EL (cell line): ENCODE data around the gene DOCK3.
"Not testable (repeated sequence)": the region's sequence is repeated elsewhere in the genome, so short reads cannot be mapped to it uniquely, and the experiment has no call there.

ENCODE experiments used
- DNase-seq: peaks from one replicate; pipeline ENCODE4 v3.0.0-alpha.2; 2016

Gene DOCK3

DNA sequence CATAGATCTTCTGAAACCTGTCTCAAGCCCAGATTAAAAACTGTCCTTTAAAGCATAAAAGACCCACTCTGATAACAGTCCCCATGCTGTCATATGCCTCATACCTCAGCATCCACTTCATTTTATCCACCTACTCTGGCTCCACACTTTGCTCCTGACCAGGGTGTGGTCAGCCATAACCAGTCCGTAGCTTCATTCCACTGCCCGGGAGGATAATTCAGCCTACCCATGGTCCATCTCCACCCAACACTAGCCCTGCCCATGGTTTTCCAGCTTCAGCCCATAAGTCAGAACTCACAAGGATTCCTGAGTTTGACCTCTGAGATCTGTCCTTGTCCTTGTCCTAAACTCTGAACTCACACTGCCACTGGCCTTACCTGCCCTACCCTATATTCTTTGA lies 448.2 kb downstream of the DOCK3 start:
- DNase-seq, result no peak

DNA sequence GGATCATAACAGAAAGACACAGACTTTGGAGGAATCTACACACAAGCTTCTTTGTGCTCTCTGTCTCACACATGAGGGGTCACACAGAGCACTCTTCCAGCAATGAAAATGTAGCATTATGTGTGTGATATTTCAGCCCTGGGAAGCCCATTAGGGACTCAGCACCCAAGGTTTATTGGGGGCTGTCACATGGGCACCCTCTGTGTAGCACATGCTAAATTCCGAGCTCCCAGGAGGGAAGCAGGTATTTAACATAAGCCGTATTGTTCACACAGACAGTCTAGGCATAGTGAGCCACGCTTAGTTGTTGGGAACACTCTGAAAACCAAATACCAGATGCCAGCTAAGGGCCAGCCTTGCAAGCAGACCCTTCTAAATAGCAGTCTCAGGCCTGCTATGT lies 448.8 kb downstream of the DOCK3 start:
- DNase-seq, result no peak

DNA sequence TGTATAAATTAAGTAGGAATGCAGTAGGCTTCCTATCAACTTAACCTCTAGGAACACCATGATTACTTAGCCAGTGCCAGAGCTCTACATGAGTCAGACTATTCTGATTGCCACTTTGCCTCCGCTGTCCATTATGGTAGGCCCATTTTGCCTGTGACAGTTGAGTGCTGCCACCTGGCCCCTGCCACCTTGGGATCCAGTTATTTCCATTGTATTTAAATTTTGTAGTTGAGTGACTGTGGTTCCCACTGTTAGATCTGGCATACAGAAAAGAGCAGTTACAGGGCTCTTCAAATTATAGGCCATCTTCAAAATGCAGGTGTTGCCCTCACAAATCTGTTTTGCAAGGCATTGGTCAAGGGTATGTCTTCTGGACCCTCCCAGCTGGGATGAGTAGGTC lies 456.9 kb downstream of the DOCK3 start:
- not testable (repeated sequence) for DNase-seq

DNA sequence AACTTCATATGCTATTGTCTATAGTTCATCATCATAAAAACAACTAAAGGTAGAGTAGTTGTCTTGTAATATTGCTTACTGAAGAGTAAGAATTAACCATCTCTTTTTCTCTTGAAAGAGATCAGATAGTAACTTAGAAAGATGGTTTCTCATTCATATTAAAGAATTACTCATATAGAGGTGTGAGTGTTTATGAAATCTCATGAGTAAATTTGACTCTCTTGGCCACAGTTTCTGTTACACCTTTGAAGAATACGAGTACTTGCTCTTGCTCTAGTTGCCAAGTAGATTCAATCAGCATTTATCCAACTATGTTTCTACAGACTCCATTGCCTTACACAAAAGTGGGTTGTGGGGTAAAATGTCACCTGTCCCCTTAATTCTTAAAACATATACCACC lies 463.0 kb downstream of the DOCK3 start:
- no peak for DNase-seq

DNA sequence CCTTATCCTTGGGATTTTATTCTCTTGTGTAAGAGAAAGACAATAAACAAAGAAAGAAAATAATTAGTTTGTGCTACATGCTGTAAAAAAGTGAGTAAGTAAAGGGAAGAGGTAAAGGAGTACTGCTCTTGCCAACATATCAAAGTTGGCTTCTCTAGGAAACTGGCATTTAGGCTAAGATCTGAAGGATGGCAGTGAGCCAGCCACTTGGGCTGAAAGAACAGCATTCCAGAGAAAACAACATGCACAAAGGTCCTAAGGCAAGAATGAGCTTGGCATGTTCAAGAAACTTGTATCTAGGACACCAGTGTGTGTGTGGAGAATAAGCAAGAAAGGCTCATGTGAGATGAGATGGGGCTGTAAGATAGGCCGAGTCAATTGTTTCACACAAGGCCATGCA lies 464.9 kb downstream of the DOCK3 start:
- DNase-seq, result no peak

DNA sequence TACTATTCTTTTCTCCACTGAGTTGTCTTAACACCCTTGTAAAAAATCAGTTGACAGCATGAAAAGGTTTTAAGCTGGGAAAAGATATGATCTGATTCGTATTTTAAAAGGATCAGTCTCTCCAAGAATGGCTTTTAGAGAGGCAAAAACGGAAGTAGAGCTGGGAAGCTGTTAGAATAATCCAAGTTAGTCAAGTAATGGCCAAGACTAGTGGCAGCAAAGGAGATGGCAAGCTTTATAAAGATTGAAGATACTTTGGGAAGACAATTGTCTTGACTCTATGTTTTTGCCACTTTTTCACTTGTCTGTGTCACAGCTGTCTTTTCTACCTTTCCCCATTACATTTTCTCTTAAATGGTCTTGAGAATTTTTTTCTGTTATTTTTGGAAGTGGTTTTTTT lies 466.8 kb downstream of the DOCK3 start:
- DNase-seq, result no peak

DNA sequence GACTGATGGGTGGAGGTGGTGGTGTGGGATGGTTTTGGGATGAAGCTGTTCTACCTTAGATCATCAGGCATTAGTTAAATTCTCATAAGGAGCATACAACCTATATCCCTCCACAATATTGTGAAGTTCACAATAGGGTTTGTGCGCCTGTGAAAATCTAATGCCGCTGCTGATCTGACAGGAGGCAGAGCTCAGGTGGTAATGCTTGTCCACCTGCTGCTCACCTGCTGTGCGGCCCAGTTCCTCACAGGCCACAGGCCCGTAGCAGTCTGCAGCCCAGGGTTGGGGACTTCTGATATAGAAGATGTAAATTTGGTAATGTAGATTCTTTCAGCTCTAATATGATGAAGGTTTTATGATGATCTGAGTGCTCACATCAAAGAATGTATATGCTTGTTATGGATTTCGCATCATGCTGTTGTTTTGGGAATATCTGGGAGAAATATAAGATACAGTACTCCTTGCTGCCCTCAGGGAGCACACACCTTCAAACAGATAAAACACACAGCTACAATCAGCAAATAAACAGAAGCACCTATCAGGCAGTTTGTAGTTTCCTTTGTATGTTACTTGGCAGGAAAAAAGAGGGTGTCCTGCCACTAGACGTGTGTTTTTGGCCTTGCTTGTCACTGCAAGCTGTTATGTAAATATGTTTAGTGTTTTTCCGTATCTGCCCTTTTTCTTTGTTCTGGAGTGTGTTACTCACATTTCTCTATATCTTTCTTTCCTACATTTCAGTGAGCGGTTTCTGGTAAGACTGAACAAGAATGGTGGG lies 471.3 kb downstream of the DOCK3 start:
- no peak for DNase-seq

DNA sequence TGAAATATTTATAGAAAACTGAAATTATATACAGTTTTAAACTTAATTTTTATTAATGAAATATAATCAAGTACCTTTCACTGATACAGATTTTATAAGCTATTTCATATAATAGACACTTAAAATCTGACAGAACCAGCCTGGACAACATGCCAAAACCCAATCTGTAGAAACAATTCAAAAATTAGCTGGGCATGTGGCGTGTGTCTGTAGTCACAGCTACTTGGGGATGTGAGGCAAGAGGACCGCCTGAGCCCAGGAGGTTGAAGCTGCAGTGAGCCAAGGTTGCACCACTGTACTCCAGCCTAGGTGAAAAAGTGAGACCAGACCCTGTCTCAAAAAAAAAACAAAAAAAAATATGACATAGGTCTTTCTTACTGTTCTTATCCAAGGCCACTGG lies 472.1 kb downstream of the DOCK3 start:
- no peak for DNase-seq

DNA sequence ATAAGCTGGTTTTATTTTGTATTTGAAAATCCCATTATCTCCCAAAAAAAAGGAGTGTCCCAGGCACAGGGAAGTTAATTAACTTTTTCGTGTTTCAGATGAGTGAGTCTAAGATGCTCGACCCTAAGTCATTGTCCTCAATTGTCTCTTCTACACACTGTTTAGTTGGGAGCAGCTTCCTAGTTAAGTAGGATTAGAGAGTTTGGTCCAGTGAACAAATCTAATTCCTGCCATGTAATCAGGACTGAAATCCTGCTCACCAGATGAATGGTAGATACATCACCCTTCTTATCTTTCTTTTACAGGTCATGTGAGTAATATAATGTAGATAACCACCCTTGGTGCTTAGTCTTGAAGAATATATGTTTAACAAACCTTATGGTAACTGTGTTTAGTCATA lies 481.4 kb downstream of the DOCK3 start:
- no peak for DNase-seq

DNA sequence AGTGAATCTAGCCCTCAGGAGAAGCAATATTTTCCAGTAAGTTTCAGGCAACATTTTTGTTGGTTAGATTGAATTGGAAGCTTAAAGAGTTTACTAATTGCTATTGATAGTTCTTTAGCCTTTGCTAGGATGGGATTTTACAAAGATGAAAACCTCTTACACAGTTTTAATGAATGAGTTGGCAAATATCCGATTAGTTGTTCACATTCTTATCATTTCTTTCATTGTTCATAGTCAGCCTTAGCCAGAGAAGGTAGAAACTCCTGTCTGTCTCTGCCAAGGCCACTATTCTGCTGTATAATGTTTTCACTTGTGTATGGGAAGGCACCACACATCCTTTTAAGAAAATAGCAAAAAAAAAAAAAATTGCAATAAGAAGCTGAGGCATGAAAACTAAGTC lies 488.3 kb downstream of the DOCK3 start:
- DNase-seq, result no peak

DNA sequence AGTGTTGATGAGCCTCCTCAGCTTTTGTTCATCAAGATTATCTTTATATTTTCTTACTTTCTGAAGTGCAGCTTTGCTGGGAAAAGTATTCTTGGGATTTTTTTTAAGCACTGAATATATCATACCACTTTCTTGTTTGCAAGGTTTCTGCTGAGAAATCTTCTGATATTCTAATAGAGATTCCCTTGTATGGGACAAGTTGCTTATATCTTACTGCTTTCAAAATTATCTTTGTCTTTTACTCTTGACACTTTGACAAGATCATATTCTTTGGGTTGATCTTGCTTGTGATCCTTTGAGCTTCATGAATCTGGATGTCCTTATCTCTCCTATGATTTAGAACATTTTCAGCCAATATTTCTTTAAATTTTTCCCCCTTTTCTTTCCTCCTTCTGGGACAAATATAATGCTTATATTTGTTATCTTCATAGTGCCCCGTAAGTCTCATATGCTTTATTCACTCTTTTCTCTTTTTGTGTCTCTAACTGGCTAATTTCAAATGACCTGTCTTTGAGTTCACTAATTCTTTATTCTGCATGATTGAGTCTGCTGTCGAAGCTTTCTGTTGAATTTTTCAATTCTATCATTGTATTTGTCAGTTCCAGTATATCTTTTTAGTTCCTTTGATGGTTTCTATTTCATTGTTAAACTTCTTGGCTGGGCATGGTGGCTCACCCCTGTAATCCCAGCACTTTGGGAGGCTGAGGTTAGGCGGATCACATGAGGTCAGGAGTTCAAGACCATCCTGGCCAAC lies 499.0 kb downstream of the DOCK3 start:
- DNase-seq, result no peak

DNA sequence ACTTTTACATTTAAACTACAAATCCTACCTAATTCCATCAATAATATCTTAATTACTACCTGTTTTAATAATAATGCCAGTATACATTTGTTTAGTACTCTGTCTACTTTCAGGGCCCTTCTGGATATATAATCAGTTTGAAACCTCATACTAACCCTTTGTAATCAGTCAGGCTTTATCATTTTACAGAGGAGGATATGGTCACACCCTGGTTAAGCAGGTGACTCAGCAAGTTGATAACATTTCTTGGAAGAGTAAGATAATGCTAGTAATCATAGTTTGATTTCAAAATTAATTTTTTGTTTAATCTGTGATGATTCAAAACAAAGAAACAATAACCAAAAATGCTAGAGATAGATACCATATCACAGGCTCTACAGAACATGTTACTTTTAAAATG lies 502.2 kb downstream of the DOCK3 start:
- DNase-seq, result no peak

DNA sequence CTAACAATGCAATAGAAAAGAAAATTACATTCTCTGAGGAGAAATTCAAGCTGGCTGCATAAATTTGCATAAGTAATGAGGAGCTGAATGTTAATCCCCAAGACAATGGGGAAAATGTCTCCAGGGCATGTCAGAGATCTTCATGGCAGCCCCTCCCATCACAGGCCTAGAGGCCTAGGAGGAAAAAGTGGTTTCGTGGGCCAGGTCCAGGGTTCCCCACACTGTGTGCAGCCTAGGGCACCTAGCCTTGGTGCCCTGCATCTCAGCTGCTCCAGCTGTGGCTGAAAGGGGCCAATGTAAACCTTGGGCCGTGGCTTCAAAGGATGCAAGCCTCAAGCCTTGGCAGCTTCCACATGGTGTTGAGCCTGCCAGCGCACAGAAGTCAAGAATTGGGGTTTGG lies 511.7 kb downstream of the DOCK3 start:
- DNase-seq, result not testable (repeated sequence)

DNA sequence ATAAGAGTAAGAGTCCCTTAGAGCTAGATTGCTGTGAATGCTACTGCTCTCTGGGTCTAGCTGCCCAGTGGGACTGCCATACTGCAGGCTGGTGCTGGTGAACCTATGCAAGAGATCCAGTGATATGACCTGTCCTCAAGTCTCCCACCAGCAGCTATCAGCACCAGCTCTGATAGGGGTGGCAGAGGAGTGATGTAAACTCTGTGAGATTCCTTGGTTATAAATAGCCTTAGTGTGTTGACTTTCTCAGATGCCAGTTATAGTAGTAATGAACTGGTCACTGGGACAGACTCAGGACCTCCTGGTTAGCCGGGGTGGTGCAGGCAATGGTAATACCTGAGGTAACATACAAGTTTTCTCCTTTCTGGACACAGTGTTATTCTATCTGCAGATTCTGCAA lies 515.5 kb downstream of the DOCK3 start:
- no peak for DNase-seq

DNA sequence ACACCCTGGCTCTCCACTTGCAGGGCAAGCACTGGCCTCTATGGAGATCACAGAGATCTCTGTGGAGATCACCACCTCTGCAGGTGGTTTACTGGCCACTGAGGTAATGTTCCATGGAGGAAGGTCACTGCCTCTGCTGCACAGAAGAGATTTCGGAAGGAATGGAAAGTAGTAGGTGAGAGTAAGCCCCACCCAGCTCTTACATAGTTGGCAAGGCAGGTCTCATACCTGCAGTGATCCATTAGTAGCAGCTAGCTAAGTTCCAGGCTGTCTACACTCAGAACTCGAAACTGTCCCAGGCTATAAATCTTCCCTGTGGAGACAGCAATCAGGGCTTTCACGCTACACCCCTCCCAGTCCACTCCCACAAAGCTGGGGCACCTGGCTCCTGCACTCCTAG lies 516.1 kb downstream of the DOCK3 start:
- DNase-seq, result no peak

DNA sequence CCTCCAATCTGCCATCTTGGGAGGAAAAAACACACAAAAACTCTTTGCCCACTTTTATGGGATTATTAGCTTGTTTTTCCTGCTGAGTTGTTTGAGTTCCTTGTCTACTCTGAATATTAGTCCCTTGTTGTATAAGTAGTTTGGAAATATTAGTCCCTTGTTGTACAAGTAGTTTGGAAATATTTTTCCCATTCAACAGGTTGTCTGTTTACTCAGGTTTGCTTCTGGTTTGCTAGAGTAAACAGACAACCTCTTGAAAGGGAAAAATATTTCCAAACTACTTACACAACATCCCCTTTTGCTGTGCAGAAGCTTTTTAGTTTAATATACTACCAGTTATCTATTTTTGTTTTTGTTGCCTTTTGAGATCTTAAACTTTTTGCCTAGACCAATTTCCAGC lies 517.0 kb downstream of the DOCK3 start:
- no peak for DNase-seq

DNA sequence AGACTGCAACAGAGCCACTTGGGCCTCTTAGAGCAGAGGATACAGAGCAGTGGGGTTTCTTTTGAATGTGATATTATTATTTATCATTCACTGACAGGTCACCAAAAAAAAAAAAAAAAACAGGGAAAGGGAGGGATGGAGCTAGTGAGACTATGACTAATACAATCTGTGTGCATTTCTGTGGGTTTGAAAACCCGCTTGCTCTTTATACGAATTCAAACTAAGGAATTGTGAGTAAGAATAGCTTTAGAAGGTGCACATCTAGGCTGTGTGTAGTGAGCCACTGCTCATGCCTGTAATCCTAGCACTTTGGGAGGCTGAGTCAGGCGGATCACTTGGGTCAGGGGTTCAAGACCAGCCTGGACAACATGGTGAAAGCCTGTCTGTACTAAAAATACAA lies 523.8 kb downstream of the DOCK3 start:
- DNase-seq, result no peak

DNA sequence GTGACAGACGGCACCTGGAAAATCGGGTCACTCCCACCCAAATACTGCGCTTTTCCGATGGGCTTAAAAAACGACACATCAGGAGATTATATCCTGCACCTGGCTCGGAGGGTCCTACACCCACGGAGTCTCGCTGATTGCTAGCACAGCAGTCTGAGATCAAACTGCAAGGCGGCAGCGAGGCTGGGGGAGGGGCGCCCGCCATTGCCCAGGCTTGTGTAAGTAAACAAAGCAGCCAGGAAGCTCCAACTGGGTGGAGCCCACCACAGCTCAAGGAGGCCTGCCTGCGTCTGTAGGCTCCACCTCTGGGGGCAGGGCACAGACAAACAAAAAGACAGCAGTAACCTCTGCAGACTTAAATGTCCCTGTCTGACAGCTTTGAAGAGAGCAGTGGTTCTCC lies 524.6 kb downstream of the DOCK3 start:
- not testable (repeated sequence) for DNase-seq

DNA sequence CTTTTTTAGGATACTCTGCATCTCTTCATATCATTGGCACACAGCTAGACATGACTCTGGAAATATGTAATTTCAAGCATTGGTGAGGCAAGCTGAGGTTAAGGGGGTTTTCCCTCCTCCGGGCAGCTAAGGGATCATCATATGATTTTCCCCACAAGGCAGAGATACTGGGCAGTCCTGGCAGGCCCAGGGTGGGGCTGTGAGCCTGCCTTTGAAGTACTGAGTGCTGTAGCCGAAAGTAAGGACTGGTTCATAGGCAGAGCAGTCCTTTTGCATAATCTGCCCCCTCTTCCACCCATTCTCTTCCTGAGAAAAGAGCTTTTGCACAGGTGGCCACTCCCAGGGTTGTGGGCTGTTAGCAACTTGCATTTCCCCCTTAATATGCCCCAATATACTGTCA lies 541.6 kb downstream of the DOCK3 start:
- no peak for DNase-seq

DNA sequence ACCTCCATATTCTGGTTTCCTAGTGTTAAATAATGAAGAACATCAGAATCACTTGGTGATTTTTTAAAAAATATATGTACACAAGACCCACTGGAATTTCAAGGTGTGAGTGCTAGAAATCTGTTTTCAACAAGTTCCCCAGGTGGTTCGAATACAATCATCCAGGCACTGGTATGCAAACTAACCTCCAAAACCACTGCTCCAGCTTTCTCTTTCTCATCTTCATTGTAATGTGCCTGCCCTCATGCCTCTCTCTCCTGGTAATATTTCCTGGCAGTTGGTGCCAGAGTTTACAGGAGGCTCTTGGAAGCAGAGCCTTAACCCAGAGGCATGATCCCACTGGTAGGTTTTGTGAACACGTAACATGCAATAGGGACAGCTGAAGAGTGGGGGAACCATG lies 547.2 kb downstream of the DOCK3 start:
- DNase-seq, result no peak

DNA sequence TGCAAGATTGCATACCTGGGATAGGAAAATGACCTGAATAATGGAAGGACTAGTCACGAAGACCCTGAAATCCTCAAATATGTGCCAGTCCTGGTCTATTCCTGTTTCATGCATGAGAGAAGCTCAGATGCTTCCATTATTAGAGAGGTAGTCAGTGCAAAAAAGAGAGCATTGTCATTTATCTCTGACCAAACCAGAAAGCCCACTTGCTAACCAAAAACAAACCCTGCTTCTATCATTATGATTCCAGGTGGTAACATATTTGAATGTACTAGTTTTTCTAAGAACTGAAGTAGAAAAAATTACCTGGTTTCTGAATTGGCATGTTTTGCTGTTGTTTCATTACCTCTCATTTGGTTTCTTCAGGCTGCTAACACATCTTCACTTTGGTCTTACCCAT lies 549.6 kb downstream of the DOCK3 start:
- DNase-seq, result no peak

DNA sequence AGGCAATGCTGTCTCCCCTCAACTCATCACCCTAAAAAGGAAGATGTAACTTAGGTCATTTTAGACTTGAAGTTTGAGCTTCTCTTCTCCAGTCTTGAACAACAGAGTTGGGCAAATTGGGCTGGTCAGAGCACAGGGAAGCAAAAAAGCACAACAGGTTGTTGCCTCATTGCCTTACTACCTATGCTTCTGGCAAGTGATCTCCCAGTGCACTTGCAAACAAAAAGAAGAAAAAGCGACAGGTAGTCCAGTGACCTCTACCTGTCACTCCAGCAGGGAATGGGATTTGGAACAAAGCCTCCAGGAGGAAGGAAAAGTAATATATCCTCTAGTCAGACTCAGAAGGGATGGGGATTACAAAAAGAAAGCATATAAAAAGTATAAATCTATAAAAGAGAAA lies 550.1 kb downstream of the DOCK3 start:
- DNase-seq, result no peak

DNA sequence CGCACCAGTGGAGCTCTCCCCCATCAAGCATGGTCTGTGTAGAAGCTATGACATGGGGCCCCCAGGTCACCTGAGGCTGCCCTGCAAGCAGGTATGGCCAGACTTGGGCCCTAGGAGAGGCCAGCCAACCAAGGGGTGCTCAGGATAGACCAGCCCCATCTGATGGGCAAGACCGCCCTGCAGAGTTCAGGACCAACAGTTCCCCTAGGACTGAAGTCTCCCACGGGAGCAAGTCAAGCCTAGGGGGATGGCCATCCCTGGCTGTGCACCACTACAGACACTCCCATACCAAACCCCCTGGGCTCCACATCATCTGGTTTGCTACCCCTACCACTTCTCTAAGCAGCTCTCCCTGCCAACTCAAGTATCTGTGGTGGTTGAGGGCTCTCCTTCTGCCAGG lies 568.2 kb downstream of the DOCK3 start:
- no peak for DNase-seq

DNA sequence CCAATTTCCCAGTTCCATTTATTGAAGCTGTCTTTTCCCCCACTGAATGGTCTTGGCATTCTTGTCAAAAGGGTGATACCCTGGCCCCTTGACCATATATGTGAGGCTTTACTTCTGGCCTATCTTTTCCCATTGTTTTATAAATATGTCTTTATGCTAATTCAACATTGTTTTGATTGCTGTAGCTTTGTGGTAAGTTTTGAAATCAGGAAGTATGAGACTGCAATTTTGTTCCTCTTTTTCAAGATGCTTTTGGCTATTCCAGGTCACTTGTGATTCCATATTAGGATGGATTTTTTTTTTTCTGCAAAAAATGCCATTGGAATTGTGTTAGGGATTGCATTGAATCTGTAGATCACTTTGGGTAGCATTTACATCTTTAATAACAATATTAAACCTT lies 569.2 kb downstream of the DOCK3 start:
- no peak for DNase-seq

DNA sequence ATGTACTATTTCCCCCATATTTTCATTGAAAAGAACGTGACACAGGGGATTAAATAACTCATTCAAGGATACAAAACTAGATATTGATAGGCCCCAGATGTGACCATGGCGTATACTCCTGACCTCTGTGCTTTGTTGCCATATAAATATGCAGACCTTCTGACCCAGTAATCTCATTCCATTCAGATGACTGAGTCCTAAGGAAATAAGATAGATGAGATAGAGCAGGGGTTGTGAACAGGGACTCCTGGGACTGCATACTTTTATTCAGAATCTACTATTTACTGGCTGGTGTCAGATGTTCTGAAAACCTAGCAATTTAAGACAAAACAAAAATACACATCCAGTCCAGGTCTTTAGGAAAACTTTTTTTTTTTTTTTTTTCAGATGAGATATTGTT lies 571.1 kb downstream of the DOCK3 start:
- peak; percentile 6 for DNase-seq
